ENCODE data around the gene INTS3.
A peak's percentile ranks its signal among the peaks of the same experiment; 100 is the strongest.

INTS3 gene, protein sequence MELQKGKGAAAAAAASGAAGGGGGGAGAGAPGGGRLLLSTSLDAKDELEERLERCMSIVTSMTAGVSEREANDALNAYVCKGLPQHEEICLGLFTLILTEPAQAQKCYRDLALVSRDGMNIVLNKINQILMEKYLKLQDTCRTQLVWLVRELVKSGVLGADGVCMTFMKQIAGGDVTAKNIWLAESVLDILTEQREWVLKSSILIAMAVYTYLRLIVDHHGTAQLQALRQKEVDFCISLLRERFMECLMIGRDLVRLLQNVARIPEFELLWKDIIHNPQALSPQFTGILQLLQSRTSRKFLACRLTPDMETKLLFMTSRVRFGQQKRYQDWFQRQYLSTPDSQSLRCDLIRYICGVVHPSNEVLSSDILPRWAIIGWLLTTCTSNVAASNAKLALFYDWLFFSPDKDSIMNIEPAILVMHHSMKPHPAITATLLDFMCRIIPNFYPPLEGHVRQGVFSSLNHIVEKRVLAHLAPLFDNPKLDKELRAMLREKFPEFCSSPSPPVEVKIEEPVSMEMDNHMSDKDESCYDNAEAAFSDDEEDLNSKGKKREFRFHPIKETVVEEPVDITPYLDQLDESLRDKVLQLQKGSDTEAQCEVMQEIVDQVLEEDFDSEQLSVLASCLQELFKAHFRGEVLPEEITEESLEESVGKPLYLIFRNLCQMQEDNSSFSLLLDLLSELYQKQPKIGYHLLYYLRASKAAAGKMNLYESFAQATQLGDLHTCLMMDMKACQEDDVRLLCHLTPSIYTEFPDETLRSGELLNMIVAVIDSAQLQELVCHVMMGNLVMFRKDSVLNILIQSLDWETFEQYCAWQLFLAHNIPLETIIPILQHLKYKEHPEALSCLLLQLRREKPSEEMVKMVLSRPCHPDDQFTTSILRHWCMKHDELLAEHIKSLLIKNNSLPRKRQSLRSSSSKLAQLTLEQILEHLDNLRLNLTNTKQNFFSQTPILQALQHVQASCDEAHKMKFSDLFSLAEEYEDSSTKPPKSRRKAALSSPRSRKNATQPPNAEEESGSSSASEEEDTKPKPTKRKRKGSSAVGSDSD

DNA sequence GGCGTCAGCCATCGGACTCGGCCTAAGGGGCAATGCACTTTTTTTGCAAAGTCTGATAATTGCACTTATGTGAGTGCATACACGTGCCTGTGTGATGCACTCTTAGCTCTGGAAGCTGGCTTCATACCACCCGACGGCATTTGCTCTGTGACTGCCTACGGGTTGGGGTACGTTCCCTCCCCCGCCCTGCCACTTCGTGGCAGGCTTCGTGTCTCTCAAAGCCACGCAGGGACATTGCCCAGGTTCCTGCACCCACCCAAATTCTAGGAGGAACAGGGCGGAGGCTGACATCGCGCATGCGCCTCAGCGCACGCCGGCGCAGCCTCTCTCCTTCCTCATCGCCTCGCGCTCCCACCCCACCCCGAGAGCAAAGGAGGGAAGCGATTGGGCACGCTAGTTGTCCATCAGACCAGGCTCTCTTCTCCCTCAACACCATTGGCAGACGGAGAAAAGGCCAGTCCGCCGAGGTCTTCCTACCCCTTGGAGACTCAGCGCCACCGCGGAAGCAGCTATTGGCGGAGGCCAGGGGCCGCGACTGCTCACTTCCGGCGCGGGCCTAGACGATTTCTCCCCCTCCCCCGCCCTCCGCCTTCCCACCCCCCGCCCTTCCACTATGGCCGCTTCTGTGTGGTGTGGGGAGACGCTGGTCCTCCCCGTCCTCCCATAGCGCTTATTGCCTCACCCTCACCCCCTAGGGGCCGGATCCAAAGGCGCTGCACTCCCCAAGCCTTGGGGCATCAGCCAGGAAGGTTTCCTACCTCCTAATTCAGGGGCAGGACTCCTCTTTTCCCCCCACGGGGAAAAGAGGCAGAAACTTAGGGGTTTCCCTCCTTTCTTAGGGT is at the start of gene INTS3:
Gene INTS3 (plus strand): TSS at position 588 of the 842 bp plus-strand sequence. CDS start 585 bp downstream, outside the sequence.
- intact Hi-C loops (cut with DNase I) = loop anchor here (5.0 kb wide), 1 partner anchor 260 kb away; the partner anchor contains the start of gene RAB13
- peak; percentile 99 to 100 (median 100) for DNase-seq

DNA sequence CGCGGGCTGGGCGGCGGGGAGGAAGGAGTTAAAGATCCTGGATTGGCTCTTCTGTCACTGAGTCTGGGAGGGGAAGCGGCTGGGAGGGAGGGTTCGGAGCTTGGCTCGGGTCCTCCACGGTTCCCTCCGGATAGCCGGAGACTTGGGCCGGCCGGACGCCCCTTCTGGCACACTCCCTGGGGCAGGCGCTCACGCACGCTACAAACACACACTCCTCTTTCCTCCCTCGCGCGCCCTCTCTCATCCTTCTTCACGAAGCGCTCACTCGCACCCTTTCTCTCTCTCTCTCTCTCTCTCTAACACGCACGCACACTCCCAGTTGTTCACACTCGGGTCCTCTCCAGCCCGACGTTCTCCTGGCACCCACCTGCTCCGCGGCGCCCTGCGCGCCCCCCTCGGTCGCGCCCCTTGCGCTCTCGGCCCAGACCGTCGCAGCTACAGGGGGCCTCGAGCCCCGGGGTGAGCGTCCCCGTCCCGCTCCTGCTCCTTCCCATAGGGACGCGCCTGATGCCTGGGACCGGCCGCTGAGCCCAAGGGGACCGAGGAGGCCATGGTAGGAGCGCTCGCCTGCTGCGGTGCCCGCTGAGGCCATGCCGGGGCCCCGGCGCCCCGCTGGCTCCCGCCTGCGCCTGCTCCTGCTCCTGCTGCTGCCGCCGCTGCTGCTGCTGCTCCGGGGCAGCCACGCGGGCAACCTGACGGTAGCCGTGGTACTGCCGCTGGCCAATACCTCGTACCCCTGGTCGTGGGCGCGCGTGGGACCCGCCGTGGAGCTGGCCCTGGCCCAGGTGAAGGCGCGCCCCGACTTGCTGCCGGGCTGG is 49.1 kb upstream of the INTS3 start, which contains the start of gene NPR1:
Gene NPR1 (plus strand): TSS at position 170 of the 818 bp plus-strand sequence. CDS start 421 bp downstream, at position 591.
- intact Hi-C loops (cut with DNase I) = loop anchor here (10.0 kb wide), 1 partner anchor 96 kb away; the partner anchor contains the start of gene SLC27A3
- peak in 5 of 10 donors; percentile 13 to 85 (median 76) for DNase-seq

DNA sequence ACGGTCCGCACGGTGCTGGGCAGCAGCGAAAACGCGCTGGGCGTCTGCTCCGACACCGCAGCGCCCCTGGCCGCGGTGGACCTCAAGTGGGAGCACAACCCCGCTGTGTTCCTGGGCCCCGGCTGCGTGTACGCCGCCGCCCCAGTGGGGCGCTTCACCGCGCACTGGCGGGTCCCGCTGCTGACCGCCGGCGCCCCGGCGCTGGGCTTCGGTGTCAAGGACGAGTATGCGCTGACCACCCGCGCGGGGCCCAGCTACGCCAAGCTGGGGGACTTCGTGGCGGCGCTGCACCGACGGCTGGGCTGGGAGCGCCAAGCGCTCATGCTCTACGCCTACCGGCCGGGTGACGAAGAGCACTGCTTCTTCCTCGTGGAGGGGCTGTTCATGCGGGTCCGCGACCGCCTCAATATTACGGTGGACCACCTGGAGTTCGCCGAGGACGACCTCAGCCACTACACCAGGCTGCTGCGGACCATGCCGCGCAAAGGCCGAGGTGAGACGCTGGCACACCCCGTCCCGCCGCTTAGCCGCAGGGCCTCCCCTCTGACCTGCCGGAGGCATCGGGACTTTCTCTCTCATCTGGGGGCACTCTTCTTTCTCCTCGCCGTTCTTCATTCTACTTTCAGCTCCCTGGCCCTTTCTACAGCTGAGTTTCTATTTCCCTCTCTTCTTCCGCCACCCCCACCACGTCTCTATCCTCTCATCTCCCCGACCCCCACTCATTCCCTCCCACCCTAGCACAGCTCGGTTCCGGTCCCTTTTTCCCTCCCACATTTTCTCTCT is 48.3 kb upstream of the INTS3 start:
- intact Hi-C loops (cut with DNase I) = loop anchor here (10.0 kb wide), 1 partner anchor 95 kb away; the partner anchor contains the start of gene SLC27A3
- DNase-seq = peak in 3 of 10 donors; percentile 62 to 72 (median 72)

DNA sequence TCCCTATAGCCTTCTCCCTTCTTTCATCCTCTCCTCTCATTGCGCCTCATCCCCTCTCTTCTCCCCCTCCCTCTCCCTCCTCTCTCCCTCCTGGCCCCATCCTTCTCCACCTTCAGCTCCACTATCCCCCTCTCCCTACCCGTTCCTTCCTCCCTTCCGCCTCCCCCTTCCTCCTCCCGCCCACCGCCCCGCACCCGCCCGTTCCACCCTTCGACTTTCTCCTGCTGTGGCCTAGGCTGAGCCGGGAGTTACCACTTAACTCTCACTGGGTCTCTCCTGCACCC is 47.8 kb upstream of the INTS3 start:
- intact Hi-C loops (cut with DNase I) = no loop called here
- DNase-seq = peak in 1 of 10 donors; percentile 5

DNA sequence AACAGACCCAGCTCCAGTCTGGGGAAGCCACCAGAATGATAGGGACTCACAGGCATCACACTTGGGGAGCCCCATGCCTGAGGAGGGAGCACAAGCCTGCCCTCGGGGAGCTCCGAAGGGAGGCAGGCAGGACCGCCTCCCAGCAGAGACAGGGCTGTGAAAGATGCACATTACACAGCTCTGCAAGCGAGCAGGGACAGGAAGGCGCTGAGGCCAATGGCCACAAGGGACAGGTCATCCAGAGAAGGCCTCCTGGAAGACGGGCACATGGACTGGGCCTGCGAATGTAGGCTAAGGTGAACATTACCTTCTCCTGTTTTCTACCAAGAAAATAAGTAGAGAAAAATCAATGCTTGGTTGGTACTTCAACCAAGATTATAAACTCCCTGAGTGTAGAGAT is 45.1 kb upstream of the INTS3 start:
- intact Hi-C loops (cut with DNase I) = no loop called here
- DNase-seq = peak in 3 of 10 donors; percentile 21 to 55 (median 44)

DNA sequence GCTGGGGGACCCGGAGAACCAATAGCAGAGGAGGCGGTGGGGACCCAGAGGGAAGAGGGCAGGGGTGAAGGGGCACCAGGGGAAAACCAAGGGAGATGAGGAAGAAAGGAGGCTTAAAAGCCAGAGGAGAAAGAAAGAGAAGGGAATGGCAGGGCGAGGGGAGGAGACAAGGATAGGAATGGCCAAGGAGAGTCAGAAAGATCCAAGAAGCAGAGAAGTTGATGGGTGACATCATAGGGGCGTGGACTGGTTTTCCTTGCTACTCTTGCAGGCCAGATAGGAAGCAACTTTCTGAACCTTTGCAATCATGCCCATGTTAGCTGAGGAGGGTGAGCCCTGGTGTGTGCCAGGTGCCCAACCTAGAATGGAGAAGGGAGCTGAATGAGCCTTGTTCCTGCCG is 44.0 kb upstream of the INTS3 start:
- intact Hi-C loops (cut with DNase I) = no loop called here
- peak in 2 of 10 donors; percentile 1 to 18 for DNase-seq

DNA sequence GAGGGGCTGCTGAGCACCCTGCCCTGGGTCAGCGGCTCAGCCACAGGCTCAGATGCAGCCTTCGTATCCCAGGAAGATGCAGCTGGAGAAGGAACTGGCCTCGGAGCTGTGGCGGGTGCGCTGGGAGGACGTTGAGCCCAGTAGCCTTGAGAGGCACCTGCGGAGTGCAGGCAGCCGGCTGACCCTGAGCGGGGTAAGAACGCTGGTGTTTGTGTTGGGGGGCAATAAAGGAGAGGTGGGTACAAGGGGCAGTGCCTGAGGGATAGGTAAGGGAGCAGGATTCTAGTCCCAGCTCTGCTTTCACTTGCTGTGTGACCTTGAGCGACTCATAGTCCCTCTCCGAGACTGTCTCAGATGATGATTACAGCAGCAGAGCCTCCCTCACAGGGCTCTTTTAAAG is 43.0 kb upstream of the INTS3 start:
- intact Hi-C loops (cut with DNase I) = no loop called here
- DNase-seq = peak in 2 of 10 donors; percentile 20 to 66

DNA sequence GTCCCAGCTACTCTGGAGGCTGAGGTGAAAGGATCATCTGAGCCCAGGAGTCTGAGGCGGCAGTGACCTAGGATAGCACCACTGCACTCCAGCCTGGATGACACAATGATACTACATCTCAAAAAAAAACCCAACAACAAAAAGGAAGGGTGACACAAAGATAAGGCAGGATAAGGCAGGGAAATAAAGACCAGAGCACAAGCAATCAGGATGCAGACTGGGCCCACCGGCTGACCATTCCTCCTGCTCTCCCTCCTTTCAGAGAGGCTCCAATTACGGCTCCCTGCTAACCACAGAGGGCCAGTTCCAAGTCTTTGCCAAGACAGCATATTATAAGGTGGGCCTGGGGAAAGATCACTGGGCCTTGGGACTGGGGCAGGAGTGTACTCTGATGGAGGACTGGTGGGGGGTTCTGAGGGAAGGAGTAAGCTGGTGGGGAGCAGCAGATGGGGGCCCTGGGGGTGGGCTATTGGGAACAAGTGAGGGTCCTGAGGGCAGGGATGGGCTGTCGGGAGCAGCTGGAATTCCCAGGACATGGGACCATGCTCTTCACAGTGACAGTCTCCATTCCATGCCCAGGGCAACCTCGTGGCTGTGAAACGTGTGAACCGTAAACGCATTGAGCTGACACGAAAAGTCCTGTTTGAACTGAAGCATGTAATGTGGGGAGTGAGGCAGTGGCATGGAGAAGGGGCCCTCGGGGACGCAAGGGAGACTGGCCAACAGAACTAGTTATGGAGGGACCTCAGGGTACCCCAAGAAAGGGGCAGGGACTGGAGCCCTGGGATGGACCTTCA is 42.1 kb upstream of the INTS3 start:
- intact Hi-C loops (cut with DNase I) = no loop called here
- DNase-seq = peak in 2 of 10 donors; percentile 28 to 37

DNA sequence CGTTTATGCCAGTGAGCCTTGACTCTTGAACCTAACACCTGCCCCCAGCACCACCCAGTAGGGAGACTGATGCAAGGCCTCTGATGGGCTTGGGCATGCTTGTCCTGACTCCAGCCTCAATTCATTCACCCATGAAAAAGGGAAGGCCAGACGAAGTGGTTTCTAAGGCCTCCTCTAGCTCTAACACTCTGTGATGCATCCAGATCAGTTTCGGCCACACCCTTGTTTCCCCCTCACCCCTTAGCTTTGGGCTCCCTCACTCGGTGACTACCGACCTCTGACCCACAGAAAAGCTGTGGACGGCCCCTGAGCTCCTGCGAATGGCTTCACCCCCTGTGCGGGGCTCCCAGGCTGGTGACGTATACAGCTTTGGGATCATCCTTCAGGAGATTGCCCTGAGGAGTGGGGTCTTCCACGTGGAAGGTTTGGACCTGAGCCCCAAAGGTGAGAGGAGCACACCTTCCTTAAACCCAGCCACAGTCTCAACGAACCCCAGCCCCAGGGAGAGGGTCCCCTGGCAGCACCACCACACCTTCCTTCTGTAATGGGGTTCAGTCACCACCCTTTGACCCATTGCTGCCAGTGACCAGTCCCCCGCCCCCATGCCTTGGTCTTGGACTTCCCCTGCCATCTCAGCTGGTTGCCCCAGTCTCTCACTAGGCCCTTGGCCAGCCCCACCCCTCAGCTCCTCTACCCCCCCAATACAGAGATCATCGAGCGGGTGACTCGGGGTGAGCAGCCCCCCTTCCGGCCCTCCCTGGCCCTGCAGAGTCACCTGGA is 40.3 kb upstream of the INTS3 start:
- DNase-seq = peak in 2 of 10 donors; percentile 63 to 77
- intact Hi-C loops (cut with DNase I) = no loop called here

DNA sequence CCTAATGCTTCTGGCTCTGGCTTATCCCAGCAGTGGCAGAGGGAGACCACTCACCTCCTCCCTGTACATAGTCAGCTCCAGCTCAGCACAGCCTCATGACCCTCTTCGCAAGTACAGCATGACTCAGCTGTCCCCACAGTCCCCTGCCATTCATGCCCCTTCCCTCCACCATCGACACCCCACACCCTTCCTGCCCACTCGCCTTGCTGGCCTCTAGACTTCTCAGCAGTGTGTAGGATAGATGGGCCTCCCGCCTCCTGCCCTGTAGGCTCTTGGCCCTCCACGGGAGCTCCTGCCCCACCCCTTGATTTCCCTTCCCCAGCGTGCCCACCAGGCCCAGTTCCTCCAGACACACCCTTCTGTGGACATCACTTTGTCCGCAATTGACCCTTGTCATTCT is 39.6 kb upstream of the INTS3 start:
- peak in 2 of 10 donors; percentile 55 to 62 for DNase-seq
- intact Hi-C loops (cut with DNase I) = no loop called here

DNA sequence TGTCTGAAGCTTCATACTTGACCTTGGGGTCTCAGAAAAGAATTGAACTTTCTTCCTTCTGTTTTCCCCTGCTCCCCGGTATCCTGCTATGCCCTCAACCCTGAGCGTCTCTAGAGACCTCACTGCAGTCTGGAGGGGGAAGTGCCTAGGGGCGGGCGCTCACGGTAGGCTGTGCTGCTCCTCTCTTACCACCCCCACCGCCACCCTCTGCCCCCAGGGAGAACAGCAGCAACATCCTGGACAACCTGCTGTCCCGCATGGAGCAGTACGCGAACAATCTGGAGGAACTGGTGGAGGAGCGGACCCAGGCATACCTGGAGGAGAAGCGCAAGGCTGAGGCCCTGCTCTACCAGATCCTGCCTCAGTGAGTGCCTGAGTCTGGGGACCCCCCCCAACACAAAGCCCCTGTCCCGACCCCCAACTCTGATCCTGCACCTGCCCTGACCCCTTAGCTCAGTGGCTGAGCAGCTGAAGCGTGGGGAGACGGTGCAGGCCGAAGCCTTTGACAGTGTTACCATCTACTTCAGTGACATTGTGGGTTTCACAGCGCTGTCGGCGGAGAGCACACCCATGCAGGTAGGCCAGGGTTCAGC is 39.0 kb upstream of the INTS3 start:
- intact Hi-C loops (cut with DNase I) = no loop called here

DNA sequence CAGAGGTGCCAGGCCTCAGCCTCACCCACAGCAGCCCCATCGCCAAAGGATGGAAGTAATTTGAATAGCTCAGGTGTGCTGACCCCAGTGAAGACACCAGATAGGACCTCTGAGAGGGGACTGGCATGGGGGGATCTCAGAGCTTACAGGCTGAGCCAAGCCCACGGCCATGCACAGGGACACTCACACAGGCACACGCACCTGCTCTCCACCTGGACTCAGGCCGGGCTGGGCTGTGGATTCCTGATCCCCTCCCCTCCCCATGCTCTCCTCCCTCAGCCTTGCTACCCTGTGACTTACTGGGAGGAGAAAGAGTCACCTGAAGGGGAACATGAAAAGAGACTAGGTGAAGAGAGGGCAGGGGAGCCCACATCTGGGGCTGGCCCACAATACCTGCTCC is 34.4 kb upstream of the INTS3 start:
- intact Hi-C loops (cut with DNase I) = no loop called here
- DNase-seq = peak in 2 of 10 donors; percentile 15 to 69

More for the DNA sequence above, 39.0 kb upstream of the INTS3 start:
- DNase-seq = peak in 2 of 10 donors; percentile 59 to 73

DNA sequence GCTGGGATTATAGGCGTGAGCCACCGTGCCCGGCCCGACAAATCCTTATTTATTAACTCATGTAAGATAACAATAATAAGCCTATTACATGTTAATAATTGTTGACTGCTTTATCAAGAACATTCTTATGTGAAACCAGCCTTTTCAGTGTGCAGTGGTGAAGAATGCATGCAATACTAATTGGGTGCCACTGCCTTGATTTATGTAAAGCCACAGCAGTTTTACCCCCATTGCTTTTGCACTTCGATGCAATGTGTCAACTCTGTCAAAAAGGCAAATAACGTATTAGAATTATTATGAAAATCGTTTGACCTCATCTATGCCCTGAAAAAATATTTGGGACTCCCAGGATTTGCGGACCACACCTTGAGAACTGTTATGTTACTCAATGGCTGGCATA is 31.1 kb upstream of the INTS3 start:
- intact Hi-C loops (cut with DNase I) = no loop called here
- peak in 1 of 10 donors; percentile 35 for DNase-seq

DNA sequence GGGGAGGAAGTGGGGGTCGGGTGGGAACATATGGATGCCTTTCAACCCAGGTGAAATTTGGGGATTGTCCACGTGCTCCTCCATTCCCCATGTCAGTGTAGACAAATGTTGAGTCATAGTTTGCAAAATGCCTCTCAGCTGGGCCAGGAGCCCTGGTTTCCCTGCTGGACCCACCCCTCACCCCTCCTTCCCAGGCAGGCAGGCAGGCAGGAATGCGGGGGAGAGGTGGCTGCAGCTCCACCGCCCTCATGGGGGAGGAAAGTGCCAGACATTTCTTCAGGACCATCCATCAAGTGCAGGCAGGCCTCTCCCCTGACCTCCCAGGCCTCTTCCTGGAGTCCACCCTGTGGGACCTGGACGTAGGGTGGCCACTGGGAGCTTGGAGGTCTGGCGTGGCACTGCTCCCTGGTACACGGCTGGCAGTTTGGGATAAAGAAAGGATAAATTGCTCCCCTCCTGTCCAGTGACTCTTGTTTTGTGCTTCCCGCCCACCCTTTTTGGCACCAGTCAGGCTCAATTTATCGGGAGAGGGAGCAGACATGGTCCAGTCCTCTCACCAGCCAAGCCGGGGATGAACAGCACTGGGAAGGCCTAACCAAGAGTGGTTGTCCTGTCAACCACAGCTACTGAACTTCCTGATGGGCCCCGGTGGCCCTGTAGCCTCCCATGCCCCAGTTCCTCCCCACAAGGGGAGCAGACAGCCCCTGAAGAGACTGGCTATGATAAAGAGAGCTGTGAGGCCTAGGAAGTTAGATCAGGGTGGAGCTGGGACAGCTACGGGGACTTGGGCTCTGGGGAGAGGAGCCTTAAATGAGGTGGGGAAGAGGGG is 30.4 kb upstream of the INTS3 start:
- peak in 1 of 10 donors; percentile 55 for DNase-seq
- intact Hi-C loops (cut with DNase I) = no loop called here
